H1 (cell line): Measurements from ENCODE around the gene FIZ1. TPM values are rescaled to one million over a fixed set of nuclear protein-coding genes. Genes with fewer than 3 reads are reported as not detected.

Experiments
- polyA plus RNA-seq, 7 experiments: library from polyadenylated mRNA; depleted of rRNA in 3 of 7; stranded (reverse) in 5 of 7; unstranded in 2 of 7; fragments of >200 nt in 5 of 7; fragments of 200-250 nt in 2 of 7; gene quantifications; 1 replicate in 5 of 7; 2 replicates in 1 of 7; 4 replicates in 1 of 7; pipeline versions ENCODE4 v1.2.1 to v1.2.3, GENCODE V29; 2011 to 2013; ENCODE audit warnings: missing spikeins in 2 of 7, mixed read lengths in 2 of 7
- total RNA-seq: library from RNA; stranded (reverse); fragmentation: NEBNext Ultra II Directional; extraction: Animal tissue kit (Norgen Biotek cat#: 25700); gene quantifications from 2 replicates; pipeline ENCODE4 v1.2.1, GENCODE V29; 2021
- TF ChIP-seq, protein P1 (sequence below): fragments of 300-600 bp; sonication (generic); IDR thresholded peaks from 2 replicates; pipeline ENCODE4 v1.7.1; 2012; ENCODE audit warnings: low read length, moderate library complexity, mild to moderate bottlenecking, inconsistent platforms; ENCODE audit not compliant: insufficient replicate concordance
- TF ChIP-seq, protein P2 (sequence below), 3 experiments: IDR thresholded peaks; 1 replicate in 2 of 3; 2 replicates in 1 of 3; pipeline versions ENCODE4 v1.5.1 to v1.6.1; 2011; ENCODE audit warnings: low read length in 3 of 3, mild to moderate bottlenecking in 3 of 3, inconsistent platforms in 2 of 3, low read depth in 1 of 3, moderate library complexity in 1 of 3; ENCODE audit not compliant: insufficient read depth in 1 of 3; ENCODE audit errors: control extremely low read depth in 1 of 3

The FIZ1 gene
- total and polyA plus RNA-seq, 2 of the 8 experiments (the other 6 are each of a cell fraction or from before 2014, with no cell fraction given), result 9.1 to 18.5 TPM

DNA sequence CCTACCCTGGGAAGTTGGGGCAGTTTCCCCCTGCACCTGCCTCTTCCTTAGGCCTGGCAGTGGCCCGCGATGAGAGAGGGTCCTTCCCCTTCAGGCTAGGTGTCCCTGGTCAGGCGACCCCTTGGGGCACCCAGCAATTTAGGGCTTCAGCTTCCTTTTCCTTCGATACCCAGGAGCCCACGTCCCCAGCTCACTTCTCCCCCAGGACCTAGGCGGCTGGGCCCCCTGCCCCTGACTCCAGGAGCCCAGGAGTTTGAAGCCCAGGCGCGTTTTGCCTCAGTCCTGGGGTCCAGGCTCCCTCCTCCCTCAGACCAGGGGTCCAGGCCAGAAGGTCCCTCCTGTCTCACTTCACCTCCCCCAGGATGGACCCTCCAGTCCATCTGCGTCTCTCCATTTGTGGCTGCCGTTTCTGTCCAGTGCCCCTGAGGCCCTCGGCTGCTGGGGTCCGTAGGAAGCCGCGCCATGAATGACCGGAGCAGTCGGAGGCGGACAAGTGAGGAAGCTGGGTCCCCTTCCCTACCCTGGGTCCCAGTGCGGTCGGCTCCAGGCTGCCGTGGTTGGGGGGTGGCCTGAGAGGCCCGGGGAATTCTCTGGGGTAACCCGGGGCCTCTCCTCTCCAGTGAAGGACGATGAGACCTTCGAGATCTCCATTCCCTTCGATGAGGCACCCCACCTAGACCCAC is 49.4 kb upstream of the FIZ1 start (continued):
- TF ChIP-seq, protein P1, sequence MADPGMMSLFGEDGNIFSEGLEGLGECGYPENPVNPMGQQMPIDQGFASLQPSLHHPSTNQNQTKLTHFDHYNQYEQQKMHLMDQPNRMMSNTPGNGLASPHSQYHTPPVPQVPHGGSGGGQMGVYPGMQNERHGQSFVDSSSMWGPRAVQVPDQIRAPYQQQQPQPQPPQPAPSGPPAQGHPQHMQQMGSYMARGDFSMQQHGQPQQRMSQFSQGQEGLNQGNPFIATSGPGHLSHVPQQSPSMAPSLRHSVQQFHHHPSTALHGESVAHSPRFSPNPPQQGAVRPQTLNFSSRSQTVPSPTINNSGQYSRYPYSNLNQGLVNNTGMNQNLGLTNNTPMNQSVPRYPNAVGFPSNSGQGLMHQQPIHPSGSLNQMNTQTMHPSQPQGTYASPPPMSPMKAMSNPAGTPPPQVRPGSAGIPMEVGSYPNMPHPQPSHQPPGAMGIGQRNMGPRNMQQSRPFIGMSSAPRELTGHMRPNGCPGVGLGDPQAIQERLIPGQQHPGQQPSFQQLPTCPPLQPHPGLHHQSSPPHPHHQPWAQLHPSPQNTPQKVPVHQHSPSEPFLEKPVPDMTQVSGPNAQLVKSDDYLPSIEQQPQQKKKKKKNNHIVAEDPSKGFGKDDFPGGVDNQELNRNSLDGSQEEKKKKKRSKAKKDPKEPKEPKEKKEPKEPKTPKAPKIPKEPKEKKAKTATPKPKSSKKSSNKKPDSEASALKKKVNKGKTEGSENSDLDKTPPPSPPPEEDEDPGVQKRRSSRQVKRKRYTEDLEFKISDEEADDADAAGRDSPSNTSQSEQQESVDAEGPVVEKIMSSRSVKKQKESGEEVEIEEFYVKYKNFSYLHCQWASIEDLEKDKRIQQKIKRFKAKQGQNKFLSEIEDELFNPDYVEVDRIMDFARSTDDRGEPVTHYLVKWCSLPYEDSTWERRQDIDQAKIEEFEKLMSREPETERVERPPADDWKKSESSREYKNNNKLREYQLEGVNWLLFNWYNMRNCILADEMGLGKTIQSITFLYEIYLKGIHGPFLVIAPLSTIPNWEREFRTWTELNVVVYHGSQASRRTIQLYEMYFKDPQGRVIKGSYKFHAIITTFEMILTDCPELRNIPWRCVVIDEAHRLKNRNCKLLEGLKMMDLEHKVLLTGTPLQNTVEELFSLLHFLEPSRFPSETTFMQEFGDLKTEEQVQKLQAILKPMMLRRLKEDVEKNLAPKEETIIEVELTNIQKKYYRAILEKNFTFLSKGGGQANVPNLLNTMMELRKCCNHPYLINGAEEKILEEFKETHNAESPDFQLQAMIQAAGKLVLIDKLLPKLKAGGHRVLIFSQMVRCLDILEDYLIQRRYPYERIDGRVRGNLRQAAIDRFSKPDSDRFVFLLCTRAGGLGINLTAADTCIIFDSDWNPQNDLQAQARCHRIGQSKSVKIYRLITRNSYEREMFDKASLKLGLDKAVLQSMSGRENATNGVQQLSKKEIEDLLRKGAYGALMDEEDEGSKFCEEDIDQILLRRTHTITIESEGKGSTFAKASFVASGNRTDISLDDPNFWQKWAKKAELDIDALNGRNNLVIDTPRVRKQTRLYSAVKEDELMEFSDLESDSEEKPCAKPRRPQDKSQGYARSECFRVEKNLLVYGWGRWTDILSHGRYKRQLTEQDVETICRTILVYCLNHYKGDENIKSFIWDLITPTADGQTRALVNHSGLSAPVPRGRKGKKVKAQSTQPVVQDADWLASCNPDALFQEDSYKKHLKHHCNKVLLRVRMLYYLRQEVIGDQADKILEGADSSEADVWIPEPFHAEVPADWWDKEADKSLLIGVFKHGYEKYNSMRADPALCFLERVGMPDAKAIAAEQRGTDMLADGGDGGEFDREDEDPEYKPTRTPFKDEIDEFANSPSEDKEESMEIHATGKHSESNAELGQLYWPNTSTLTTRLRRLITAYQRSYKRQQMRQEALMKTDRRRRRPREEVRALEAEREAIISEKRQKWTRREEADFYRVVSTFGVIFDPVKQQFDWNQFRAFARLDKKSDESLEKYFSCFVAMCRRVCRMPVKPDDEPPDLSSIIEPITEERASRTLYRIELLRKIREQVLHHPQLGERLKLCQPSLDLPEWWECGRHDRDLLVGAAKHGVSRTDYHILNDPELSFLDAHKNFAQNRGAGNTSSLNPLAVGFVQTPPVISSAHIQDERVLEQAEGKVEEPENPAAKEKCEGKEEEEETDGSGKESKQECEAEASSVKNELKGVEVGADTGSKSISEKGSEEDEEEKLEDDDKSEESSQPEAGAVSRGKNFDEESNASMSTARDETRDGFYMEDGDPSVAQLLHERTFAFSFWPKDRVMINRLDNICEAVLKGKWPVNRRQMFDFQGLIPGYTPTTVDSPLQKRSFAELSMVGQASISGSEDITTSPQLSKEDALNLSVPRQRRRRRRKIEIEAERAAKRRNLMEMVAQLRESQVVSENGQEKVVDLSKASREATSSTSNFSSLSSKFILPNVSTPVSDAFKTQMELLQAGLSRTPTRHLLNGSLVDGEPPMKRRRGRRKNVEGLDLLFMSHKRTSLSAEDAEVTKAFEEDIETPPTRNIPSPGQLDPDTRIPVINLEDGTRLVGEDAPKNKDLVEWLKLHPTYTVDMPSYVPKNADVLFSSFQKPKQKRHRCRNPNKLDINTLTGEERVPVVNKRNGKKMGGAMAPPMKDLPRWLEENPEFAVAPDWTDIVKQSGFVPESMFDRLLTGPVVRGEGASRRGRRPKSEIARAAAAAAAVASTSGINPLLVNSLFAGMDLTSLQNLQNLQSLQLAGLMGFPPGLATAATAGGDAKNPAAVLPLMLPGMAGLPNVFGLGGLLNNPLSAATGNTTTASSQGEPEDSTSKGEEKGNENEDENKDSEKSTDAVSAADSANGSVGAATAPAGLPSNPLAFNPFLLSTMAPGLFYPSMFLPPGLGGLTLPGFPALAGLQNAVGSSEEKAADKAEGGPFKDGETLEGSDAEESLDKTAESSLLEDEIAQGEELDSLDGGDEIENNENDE, result no peak
- TF ChIP-seq, protein P2, sequence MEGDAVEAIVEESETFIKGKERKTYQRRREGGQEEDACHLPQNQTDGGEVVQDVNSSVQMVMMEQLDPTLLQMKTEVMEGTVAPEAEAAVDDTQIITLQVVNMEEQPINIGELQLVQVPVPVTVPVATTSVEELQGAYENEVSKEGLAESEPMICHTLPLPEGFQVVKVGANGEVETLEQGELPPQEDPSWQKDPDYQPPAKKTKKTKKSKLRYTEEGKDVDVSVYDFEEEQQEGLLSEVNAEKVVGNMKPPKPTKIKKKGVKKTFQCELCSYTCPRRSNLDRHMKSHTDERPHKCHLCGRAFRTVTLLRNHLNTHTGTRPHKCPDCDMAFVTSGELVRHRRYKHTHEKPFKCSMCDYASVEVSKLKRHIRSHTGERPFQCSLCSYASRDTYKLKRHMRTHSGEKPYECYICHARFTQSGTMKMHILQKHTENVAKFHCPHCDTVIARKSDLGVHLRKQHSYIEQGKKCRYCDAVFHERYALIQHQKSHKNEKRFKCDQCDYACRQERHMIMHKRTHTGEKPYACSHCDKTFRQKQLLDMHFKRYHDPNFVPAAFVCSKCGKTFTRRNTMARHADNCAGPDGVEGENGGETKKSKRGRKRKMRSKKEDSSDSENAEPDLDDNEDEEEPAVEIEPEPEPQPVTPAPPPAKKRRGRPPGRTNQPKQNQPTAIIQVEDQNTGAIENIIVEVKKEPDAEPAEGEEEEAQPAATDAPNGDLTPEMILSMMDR (IDR thresholded peaks at IDR 0.05; ENCODE audit: control extremely low read depth in 1 of 3, insufficient read depth in 1 of 3, low read depth in 1 of 3, low read length in 3 of 3), result no peak
